ENCODE data around the gene TSPAN18.
A peak's percentile ranks its signal among the peaks of the same experiment; 100 is the strongest.

Gene TSPAN18

DNA sequence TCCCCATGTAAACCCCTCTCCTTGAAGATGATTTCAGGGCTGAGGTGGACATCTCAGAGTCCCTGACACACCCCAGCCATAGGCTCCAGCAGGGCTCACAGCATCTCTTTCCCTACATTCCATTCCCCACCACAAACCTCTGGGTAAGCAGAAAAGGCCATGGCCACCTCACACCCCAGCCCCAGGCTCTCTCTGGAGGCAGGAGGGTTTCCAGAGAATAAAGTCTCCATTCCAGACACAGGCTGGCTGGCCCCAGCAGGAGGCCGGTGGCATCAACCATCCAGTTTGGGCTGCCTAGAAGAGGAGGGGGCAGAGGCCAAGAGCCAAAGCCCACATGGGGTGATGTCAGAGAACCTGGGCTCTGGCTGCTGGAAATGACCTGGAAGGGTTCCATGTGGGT is 162.5 kb downstream of the TSPAN18 start:
- Histone ChIP-seq H3K36me3 (ENCODE audit: insufficient read depth, insufficient read length, low read length) (peaks cover 2% of the 10 kb centered on the region), H3K9me3 (ENCODE audit: insufficient read depth, low read length) (no peaks in the 10 kb centered on the region), H3K4me1 (ENCODE audit: insufficient read depth, insufficient read length) (peaks cover 43% of the 10 kb centered on the region), H3K9ac (ENCODE audit: insufficient read length, low read depth) (no peak overlapping the region), H3K27me3 (ENCODE audit: insufficient read depth, insufficient read length) (no peaks in the 10 kb centered on the region), H3K4me3 (ENCODE audit: insufficient read length, low read depth) (no peak overlapping the region)
- no peak for DNase-seq (ENCODE audit: low read depth, low spot score)
- TF ChIP-seq SUZ12 (IDR thresholded peaks at IDR 0.05; ENCODE audit: extremely low read depth, insufficient read depth, insufficient read length): no peak
- TF ChIP-seq YY1 (IDR thresholded peaks at IDR 0.05; ENCODE audit: insufficient read depth, insufficient read length): no peak
- no peak for TF ChIP-seq ZNF274 (IDR thresholded peaks at IDR 0.05; ENCODE audit: low read depth, low read length)

DNA sequence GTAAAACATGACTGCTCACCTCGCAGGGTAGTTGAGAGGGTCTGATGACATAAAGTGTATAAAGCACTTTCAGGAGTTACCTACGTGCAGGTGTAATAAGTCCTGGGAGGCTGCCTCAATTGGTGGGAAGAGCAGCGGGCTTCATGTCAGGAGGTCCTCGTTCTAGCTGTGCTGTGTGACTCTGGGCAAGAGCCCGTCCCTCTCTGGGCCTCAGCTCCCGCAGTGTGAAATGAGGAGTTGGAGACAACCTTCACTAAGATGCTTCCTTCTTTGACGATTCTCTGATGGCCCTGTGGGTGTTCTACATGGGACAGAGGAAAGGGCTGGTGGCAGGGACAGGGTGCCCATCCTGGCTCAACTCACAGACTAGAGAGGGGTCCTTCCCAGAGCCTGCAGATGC is 166.1 kb downstream of the TSPAN18 start:
- no peak for DNase-seq (ENCODE audit: low read depth, low spot score)
- no peaks in the 10 kb centered on the region for H3K27me3 ChIP-seq (ENCODE audit: insufficient read depth, insufficient read length)
- no peaks in the 10 kb centered on the region for H3K9me3 ChIP-seq (ENCODE audit: insufficient read depth, low read length)
- no peak overlapping the region for H3K4me3 ChIP-seq (ENCODE audit: insufficient read length, low read depth)
- peaks cover 14% of the 10 kb centered on the region for H3K36me3 ChIP-seq (ENCODE audit: insufficient read depth, insufficient read length, low read length)
- H3K9ac ChIP-seq (ENCODE audit: insufficient read length, low read depth): peak overlapping the region; percentile 26
- H3K4me1 ChIP-seq (ENCODE audit: insufficient read depth, insufficient read length): peaks cover 27% of the 10 kb centered on the region
- no peak for TF ChIP-seq YY1 (IDR thresholded peaks at IDR 0.05; ENCODE audit: insufficient read depth, insufficient read length)
- no peak for TF ChIP-seq ZNF274 (IDR thresholded peaks at IDR 0.05; ENCODE audit: low read depth, low read length)
- no peak for TF ChIP-seq SUZ12 (IDR thresholded peaks at IDR 0.05; ENCODE audit: extremely low read depth, insufficient read depth, insufficient read length)

- TF ChIP-seq ZNF274 (IDR thresholded peaks at IDR 0.05; ENCODE audit: low read depth, low read length) (no peak), YY1 (IDR thresholded peaks at IDR 0.05; ENCODE audit: insufficient read depth, insufficient read length) (no peak), SUZ12 (IDR thresholded peaks at IDR 0.05; ENCODE audit: extremely low read depth, insufficient read depth, insufficient read length) (no peak)
- Histone ChIP-seq H3K27me3 (ENCODE audit: insufficient read depth, insufficient read length) (no peaks in the 10 kb centered on the region), H3K4me3 (ENCODE audit: insufficient read length, low read depth) (no peak overlapping the region), H3K9me3 (ENCODE audit: insufficient read depth, low read length) (peaks cover 4% of the 10 kb centered on the region; the same call in 1 of the 2 replicates), H3K36me3 (ENCODE audit: insufficient read depth, insufficient read length, low read length) (peaks cover 19% of the 10 kb centered on the region), H3K9ac (ENCODE audit: insufficient read length, low read depth) (peak overlapping the region; percentile 26), H3K4me1 (ENCODE audit: insufficient read depth, insufficient read length) (peaks cover 27% of the 10 kb centered on the region)
- DNase-seq (ENCODE audit: low read depth, low spot score): no peak
Observed at GRCh38 chr11:44893308-44893822, 166.6 kb downstream of the TSPAN18 start.

GRCh38 chr11:44893846-44894617 is 167.3 kb downstream of the TSPAN18 start:
- TF ChIP-seq SUZ12 (IDR thresholded peaks at IDR 0.05; ENCODE audit: extremely low read depth, insufficient read depth, insufficient read length): no peak
- no peak for TF ChIP-seq YY1 (IDR thresholded peaks at IDR 0.05; ENCODE audit: insufficient read depth, insufficient read length)
- no peak for TF ChIP-seq ZNF274 (IDR thresholded peaks at IDR 0.05; ENCODE audit: low read depth, low read length)
- H3K27me3 ChIP-seq (ENCODE audit: insufficient read depth, insufficient read length): no peaks in the 10 kb centered on the region
- H3K9ac ChIP-seq (ENCODE audit: insufficient read length, low read depth): peak overlapping the region; percentile 13
- H3K36me3 ChIP-seq (ENCODE audit: insufficient read depth, insufficient read length, low read length): peaks cover 26% of the 10 kb centered on the region
- no peak overlapping the region for H3K4me3 ChIP-seq (ENCODE audit: insufficient read length, low read depth)
- H3K4me1 ChIP-seq (ENCODE audit: insufficient read depth, insufficient read length): peaks cover 27% of the 10 kb centered on the region
- DNase-seq (ENCODE audit: low read depth, low spot score): peak; percentile 89
- H3K9me3 ChIP-seq (ENCODE audit: insufficient read depth, low read length): peaks cover 10% of the 10 kb centered on the region; the same call in 1 of the 2 replicates

GRCh38 chr11:44899959-44900358 is 173.2 kb downstream of the TSPAN18 start:
- peak; percentile 71 for DNase-seq (ENCODE audit: low read depth, low spot score)
- peaks cover 16% of the 10 kb centered on the region; the same call in 1 of the 2 replicates for H3K9me3 ChIP-seq (ENCODE audit: insufficient read depth, low read length)
- peaks cover 12% of the 10 kb centered on the region for H3K4me1 ChIP-seq (ENCODE audit: insufficient read depth, insufficient read length)
- no peak overlapping the region for H3K4me3 ChIP-seq (ENCODE audit: insufficient read length, low read depth)
- no peak overlapping the region for H3K9ac ChIP-seq (ENCODE audit: insufficient read length, low read depth)
- TF ChIP-seq ZNF274 (IDR thresholded peaks at IDR 0.05; ENCODE audit: low read depth, low read length) (no peak), YY1 (IDR thresholded peaks at IDR 0.05; ENCODE audit: insufficient read depth, insufficient read length) (no peak), SUZ12 (IDR thresholded peaks at IDR 0.05; ENCODE audit: extremely low read depth, insufficient read depth, insufficient read length) (no peak)
- H3K27me3 ChIP-seq (ENCODE audit: insufficient read depth, insufficient read length): no peaks in the 10 kb centered on the region
- peaks cover 43% of the 10 kb centered on the region for H3K36me3 ChIP-seq (ENCODE audit: insufficient read depth, insufficient read length, low read length)

- no peaks in the 10 kb centered on the region for H3K27me3 ChIP-seq (ENCODE audit: insufficient read depth, insufficient read length)
- no peak for DNase-seq (ENCODE audit: low read depth, low spot score)
- peak overlapping the region; percentile 23 for H3K9ac ChIP-seq (ENCODE audit: insufficient read length, low read depth)
- H3K36me3 ChIP-seq (ENCODE audit: insufficient read depth, insufficient read length, low read length): peaks cover 38% of the 10 kb centered on the region
- H3K4me3 ChIP-seq (ENCODE audit: insufficient read length, low read depth): no peak overlapping the region
- no peak for TF ChIP-seq SUZ12 (IDR thresholded peaks at IDR 0.05; ENCODE audit: extremely low read depth, insufficient read depth, insufficient read length)
- H3K9me3 ChIP-seq (ENCODE audit: insufficient read depth, low read length): peaks cover 16% of the 10 kb centered on the region; the same call in 1 of the 2 replicates
- peaks cover 23% of the 10 kb centered on the region for H3K4me1 ChIP-seq (ENCODE audit: insufficient read depth, insufficient read length)
Observed at GRCh38 chr11:44901120-44901633, 174.4 kb downstream of the TSPAN18 start.

DNA sequence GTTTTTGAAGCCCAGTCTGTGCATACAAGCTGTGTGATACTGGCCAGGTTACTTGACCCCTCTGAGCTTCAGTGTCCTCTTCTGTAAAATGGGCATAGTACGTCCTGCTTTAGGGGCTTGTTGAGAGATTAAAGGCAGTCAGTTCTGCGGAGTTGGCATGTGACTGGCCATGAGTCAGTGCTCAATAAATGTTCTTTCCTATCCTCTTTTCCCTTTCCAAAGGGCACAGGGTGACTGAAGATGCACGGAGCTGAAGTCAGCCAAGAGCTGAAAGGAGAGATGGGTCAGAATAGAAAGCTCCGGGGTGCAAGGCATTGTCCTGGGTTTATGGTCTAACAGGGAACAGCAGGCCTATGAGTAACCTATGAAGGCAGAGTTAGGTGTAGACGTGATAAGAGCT is 175.0 kb downstream of the TSPAN18 start:
- Histone ChIP-seq H3K4me3 (ENCODE audit: insufficient read length, low read depth) (no peak overlapping the region), H3K4me1 (ENCODE audit: insufficient read depth, insufficient read length) (peaks cover 27% of the 10 kb centered on the region), H3K9me3 (ENCODE audit: insufficient read depth, low read length) (peaks cover 16% of the 10 kb centered on the region; the same call in 1 of the 2 replicates), H3K9ac (ENCODE audit: insufficient read length, low read depth) (no peak overlapping the region), H3K27me3 (ENCODE audit: insufficient read depth, insufficient read length) (no peaks in the 10 kb centered on the region), H3K36me3 (ENCODE audit: insufficient read depth, insufficient read length, low read length) (peaks cover 42% of the 10 kb centered on the region)
- DNase-seq (ENCODE audit: low read depth, low spot score): no peak
- TF ChIP-seq YY1 (IDR thresholded peaks at IDR 0.05; ENCODE audit: insufficient read depth, insufficient read length) (no peak), ZNF274 (IDR thresholded peaks at IDR 0.05; ENCODE audit: low read depth, low read length) (no peak), SUZ12 (IDR thresholded peaks at IDR 0.05; ENCODE audit: extremely low read depth, insufficient read depth, insufficient read length) (no peak)
